Measurements from ENCODE around the gene SOX5. TPM values are rescaled to one million over a fixed set of nuclear protein-coding genes. Genes with fewer than 3 reads are reported as not detected.

SOX5 gene
- total RNA-seq = 10 to 100 TPM in 1 of 2 donors, 1 to 10 TPM in 1; 7.6 to 13.2 TPM
- long read RNA-seq = 0 reads

GRCh38 chr12:23949348-23950209, at the start of gene SOX5:
Gene SOX5 (minus strand): TSS chr12:23949670. CDS start chr12:23949601, 69 bp downstream.
- ATAC-seq (peak; percentile 95 to 98), DNase-seq (peak; percentile 56)
- intact Hi-C loops (cut with DNase I) = no loop called here

GRCh38 chr12:23987046-23987445, 37.6 kb upstream of the SOX5 start:
- intact Hi-C loops (cut with DNase I) = no loop called here
- no peak for ATAC-seq
- no peak for DNase-seq

- ATAC-seq = no peak
- no peak for DNase-seq
- intact Hi-C loops (cut with DNase I) = no loop called here
Observed at GRCh38 chr12:23980826-23981225, 31.4 kb upstream of the SOX5 start.

GRCh38 chr12:23964812-23965211, 15.3 kb upstream of the SOX5 start:
- intact Hi-C loops (cut with DNase I) = no loop called here
- DNase-seq (no peak), ATAC-seq (no peak)

GRCh38 chr12:23959826-23960225, 10.4 kb upstream of the SOX5 start:
- DNase-seq = no peak
- intact Hi-C loops (cut with DNase I) = no loop called here
- ATAC-seq = no peak

GRCh38 chr12:23954332-23954731, 4.9 kb upstream of the SOX5 start:
- intact Hi-C loops (cut with DNase I) = no loop called here
- ATAC-seq = no peak

GRCh38 chr12:23952071-23952470, 2.6 kb upstream of the SOX5 start:
- intact Hi-C loops (cut with DNase I) = no loop called here
- ATAC-seq (no peak), DNase-seq (no peak)

More at GRCh38 chr12:23954332-23954731, 4.9 kb upstream of the SOX5 start:
- no peak for DNase-seq

GRCh38 chr12:23950775-23951451, 1.4 kb upstream of the SOX5 start:
- ATAC-seq (peak; percentile 42 to 66), DNase-seq (peak; percentile 21)
- intact Hi-C loops (cut with DNase I) = no loop called here

GRCh38 chr12:23950210-23950774, 822 bp upstream of the SOX5 start:
- intact Hi-C loops (cut with DNase I) = no loop called here
- peak; percentile 54 to 73 for ATAC-seq
- peak; percentile 26 for DNase-seq

- DNase-seq = no peak
- intact Hi-C loops (cut with DNase I) = no loop called here
- no peak for ATAC-seq
Observed at GRCh38 chr12:23948291-23948690, 1.2 kb downstream of the SOX5 start.

GRCh38 chr12:23947395-23947794, 2.1 kb downstream of the SOX5 start:
- intact Hi-C loops (cut with DNase I) = no loop called here
- DNase-seq = no peak
- no peak for ATAC-seq

GRCh38 chr12:23945249-23945648, 4.2 kb downstream of the SOX5 start:
- DNase-seq (no peak), ATAC-seq (no peak)
- intact Hi-C loops (cut with DNase I) = no loop called here

- intact Hi-C loops (cut with DNase I) = no loop called here
- no peak for DNase-seq
- no peak for ATAC-seq
Observed at GRCh38 chr12:23944067-23944466, 5.4 kb downstream of the SOX5 start.

GRCh38 chr12:23942841-23943240, 6.6 kb downstream of the SOX5 start:
- DNase-seq = no peak
- no peak for ATAC-seq
- intact Hi-C loops (cut with DNase I) = no loop called here

- ATAC-seq (no peak), DNase-seq (no peak)
- intact Hi-C loops (cut with DNase I) = no loop called here
Observed at GRCh38 chr12:23941780-23942179, 7.7 kb downstream of the SOX5 start.

- DNase-seq (no peak), ATAC-seq (no peak)
- intact Hi-C loops (cut with DNase I) = no loop called here
Observed at GRCh38 chr12:23938422-23938821, 11.0 kb downstream of the SOX5 start.

- ATAC-seq (no peak), DNase-seq (no peak)
- intact Hi-C loops (cut with DNase I) = no loop called here
Observed at GRCh38 chr12:23931176-23931575, 18.3 kb downstream of the SOX5 start.

- intact Hi-C loops (cut with DNase I) = no loop called here
- ATAC-seq (no peak), DNase-seq (no peak)
Observed at GRCh38 chr12:23930599-23930998, 18.9 kb downstream of the SOX5 start.

GRCh38 chr12:23929906-23930305, 19.6 kb downstream of the SOX5 start:
- intact Hi-C loops (cut with DNase I) = no loop called here
- ATAC-seq (no peak), DNase-seq (no peak)

- ATAC-seq (no peak), DNase-seq (no peak)
- intact Hi-C loops (cut with DNase I) = no loop called here
Observed at GRCh38 chr12:23927907-23928306, 21.6 kb downstream of the SOX5 start.

Measured in left cardiac atrium (tissue), 4 donors.